Ramos (cell line): ENCODE data around the gene FNTB.
"Not testable (repeated sequence)": the region's sequence is repeated elsewhere in the genome, so short reads cannot be mapped to it uniquely, and the experiment has no call there.

ENCODE experiments used
- in situ Hi-C: fragments of 300-500 bp; cut with MboI; formaldehyde crosslinking; loops from one replicate; pipeline ENCODE4 v1.14.3; 2022; ENCODE audit warnings: low sequenced_read_pairs; ENCODE audit not compliant: unreplicated experiment

The FNTB gene

DNA sequence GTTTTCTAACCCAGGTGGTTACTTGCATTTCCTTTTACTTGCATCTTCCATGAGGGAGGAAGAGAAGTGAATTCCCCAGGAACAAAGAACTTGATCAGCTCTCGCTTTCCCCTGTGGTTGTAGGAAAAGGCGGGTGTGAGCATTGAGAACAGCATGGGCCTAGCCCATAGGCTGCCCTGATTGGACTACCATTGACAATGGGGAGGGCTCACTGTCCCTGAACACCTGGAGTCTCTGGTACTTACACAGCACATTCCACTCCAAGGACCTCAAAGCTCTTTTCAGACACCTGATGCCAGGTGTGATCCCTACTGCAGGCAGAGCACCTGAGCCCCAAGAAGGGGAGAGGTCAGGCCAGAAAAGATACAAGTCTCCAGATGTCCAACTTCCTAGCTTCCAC, 90.6 kb downstream of the FNTB start:
- in situ Hi-C loops = no loop called here

DNA sequence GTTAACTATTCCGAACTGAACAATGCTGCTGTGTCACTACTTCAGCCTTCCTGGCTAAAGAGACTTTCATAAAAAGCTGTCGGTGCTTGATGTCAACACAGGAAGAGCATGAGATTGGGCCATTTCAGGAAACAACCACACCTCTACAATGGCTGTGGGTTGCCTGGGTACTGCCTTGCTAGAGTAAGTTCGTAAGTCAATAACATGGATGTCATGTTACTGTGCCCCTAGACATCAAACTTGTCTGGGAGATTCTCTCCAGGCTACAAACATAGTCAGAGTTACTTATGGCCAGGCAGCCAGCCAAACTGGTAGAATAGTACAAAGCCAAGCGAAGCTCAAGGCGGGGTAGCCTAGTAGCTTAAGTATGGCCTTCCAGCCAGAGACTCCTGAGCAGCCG, 92.5 kb downstream of the FNTB start:
- in situ Hi-C loops = no loop called here

DNA sequence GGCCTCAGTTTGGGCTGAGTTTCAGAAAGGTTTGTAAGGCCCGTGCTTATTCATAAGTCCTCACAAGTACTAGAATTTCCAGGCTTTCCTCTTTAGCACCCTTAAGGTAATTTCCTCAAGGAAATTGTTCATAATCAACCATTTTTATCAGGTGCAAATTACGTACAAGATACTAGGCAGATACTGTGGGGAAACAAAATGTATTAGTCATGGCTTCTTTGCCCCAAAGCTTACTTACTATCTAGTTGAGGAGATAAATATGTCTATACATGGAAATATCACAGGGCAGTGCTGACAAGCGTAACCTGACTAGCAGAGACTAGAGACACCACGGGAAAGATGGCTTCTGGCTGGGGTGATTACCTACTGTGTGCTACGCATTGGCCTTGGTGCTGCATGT, 93.1 kb downstream of the FNTB start:
- in situ Hi-C loops = no loop called here

DNA sequence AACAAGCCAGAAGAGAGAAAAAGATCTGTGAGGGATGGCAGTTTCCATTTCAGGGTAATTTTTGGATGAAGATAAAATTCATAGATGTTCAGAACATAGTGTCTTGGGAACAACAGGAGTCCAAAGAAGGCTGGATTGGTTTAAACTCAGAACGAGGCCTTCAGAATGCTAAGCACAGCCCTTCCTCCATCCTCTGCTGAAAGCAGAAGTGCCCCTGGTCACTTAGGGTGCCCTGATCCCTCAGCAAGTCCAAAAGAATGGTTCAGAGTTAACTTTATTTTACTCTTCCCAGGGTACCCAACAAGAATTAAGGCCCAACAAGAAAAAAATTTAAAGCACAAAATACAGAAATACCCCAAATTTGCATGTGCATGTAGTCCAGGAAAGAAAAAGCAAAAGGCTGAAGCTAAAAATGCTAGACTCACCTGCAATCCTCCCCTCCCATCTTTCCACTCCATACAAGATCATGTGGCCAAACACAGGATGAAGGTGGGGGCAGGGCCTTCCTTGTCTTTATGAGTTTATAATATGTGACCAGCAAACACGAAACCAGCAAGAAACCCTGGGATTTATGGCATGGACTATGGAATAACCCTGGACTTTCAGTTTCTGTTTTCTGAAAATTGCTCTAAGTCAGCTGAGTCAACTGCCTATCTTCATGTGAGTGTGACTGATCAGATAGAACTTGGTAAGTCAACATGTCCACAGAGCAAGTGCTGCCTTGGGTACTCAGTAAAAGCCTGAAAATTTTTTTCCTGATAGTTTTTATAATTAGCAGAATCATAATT, 94.5 kb downstream of the FNTB start:
- in situ Hi-C loops = no loop called here

DNA sequence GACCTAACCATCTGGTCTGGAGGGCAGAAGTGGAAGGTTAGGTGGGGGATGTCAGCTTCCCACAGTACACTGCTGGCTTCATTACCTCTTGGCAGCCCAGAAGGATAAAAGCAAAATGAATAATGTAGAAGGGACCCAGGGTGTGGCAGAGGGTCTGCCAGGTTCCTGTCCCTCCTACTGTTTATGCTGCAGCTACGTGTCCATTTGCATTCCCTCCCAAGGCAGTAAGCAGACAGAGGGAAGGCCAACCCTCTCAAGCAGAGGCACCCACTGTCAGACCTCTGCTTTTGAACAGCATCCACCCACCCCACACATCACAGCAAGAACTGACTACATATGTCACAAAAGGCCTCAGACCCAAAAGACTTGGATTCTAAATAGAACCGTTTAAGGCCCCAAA, 96.2 kb downstream of the FNTB start:
- in situ Hi-C loops = no loop called here

DNA sequence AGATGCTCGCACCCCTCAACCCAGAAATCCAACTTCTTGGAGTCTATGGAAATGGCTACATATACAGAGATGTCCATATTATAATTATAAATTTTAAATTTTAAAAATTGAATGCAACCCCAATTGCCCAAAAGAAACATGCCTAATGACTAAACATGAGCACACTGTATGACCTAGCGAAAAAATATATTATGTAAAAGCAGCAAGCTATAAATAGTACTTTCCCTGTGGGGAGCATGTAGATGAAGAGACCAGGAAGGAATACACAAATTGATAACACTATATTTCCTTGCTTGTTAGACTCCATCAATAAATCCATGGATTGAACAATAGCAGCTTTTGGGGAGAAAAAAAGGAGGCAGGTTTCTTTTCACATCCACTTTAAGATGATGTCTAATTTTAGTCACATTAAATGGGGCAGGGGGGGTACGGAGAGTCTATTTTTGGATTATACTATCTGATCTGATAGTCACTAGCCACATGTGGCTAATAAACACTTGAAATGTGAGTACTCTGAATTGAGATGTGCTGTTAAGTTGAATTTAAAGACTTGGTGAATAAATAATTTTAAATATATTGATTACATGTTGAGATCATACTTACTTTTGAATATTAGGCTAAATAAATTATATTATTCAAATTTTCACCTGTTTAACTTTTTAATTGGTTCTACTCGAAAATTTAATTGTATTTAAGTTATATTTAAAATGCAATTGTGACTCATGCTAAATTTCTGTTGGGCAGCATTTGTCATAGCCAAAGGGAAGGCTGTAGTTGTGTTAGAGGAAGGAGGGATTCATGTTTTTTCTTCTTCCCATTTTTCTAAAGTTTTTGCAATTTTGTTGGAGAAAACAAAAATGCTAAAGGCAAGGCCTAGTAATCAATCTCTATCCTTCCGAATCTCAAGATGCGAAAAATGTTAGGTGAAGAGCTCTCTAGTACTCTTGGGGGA, 98.1 kb downstream of the FNTB start:
- in situ Hi-C loops = no loop called here

DNA sequence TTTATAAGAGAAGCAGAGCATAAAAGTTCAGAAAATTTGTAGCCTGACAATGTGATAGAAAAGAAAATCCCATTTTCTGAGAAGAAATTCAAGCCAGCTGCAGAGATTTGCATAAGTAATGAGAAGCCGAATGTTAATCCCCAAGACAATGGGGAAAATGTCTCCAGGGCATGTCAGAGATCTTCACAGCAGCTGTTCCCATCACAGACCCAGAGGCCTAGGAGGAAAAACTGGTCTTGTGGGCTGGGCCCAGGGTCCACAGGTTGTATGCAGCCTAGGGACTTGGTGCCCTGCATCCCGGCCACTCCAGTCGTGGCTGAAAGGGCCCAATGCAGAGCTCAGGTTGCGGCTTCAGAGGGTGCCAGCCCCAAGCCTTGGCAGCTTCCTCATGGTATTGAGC, 100.0 kb downstream of the FNTB start:
- in situ Hi-C loops = not testable (repeated sequence)

DNA sequence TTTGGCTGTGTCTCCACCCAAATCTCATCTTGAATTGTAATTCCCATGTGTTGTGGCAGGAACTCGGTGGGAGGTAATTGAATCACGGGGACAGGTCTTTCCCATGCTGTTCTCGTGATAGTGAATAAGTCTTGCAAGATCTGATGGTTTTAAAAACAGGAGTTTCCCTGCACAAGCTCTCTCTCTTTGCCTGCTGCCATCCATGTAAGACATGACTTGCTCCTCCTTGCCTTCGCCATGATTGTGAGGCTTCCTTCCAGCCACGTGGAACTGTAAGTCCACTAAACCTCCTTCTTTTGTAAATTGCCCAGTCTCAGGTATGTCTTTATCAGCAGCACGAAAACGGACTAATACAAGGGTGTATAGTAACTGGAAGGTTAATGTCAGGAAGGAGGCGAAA, 101.1 kb downstream of the FNTB start:
- in situ Hi-C loops = not testable (repeated sequence)

DNA sequence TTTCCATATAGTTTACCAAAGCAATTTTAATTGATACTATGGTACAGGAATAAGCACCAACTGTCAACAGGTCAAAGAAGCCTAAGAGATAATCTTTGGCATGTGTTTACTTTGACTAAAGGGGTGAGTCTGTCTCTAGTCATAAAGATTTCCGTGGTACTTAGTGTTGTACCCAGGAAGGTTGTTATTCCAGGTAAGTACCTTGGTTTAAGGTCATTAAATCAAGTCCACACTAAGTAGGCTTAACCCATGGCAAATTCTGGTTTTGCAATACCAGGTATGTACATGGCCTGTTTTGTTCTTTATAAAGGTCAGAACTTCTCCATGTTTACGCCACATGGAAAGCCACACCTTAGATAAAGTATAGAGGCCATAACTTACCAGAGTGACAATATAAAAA, 105.7 kb downstream of the FNTB start:
- in situ Hi-C loops = no loop called here

DNA sequence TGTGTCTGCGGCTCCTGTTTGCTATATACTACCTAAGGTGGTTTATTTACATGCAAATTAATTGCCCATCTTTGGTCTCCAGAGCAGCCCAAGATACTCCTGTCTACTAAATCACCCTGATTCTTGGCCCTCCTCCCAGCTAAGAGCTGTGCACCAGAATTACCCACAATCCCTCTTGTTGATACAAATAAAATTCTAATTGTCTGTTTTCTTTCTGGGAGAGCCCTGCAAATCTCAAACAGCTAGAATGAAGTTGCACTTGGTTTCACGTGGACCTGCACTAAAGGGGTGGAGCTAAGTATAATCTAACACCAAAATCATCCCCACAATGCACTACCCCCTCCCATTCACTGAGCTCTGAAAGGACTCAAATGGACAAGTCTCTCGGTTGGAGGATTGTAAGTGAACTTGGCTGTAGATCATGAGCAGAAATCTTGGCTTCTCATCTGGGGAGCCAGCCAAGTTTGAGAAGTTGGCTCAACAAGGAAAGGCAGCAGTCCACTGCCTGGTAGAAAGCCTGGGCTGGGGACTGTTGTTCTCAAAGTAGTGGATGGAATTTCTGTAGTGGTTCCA, 109.0 kb downstream of the FNTB start:
- in situ Hi-C loops = no loop called here

DNA sequence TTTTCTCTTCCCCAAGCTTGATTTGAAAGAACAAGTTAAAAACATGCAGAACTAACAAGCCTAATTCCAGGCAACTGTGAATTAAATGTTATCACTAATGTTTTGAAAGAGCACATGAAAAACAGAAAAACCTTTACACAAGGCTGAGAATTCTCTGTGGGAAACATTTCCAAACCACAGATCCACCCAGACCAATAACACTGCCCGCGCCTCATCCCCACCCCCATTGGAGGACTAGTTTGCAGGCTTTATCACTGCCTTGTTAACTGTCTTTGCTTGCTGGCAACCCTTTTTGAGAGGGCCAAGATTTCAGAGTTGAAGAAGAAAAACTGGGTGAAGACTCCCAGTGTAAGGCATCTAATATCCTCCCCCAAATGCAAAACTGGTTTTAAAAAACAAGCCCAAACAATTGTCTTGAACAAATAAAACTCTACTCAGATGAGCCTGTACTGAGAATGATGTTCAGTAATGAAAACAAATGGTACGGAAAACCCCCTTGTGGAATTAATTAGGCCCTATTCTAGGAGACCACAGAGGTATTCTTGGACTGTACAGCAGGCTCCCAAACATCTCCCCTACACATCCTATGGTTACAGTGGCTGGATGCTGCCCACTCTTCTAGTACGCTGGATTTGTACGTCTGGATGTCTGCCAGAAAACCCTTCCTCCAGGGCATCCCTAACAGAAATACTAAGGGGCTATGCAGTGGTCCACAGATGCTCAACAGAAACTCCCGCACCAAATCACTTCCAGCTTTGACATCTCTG, 109.8 kb downstream of the FNTB start:
- in situ Hi-C loops = no loop called here

DNA sequence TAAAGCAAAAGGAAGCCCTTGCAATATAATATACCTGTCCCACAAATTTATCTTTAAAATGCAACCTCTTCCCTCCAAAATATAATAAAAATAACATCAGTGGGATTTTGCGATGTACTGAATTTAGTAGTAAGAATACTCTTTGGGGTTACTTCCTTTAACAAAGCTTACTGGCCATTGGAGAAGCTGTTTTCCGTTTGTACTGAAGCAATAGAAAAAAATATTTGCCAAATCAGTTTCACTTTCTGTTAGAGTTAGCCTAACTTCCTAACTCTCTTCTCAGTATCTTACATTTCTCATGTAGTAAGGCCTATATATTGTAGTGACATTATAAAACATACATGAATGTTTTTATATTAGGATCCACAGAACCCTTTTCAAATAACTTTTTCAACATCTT, 111.9 kb downstream of the FNTB start:
- in situ Hi-C loops = no loop called here

DNA sequence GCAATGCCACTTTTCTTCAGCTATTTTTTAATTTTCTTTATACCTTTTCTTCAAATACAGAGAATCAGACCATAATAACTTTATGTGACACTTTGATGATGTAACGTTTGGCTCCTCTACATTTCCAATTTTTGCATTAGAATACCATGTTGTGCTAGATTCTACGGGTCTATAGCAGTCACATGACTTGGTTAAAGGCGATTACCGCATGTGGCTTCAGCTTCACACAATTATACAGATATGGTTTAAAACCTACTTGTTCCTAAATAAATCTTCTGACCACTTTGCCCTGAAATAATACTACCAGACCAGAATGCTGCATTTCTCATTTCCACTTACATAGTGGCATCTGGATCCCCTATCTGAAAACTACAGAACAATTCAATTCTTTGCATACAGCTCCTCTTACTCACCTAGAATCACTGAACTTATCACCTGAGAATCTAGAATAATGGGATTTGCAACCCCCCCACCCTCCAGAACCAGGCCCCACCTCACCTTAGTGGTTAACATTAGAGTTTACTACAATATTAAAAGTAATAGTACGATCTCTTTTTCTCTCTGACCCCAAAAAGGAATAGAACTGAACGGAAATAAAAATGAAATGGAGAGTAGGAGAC, 114.3 kb downstream of the FNTB start:
- in situ Hi-C loops = no loop called here

DNA sequence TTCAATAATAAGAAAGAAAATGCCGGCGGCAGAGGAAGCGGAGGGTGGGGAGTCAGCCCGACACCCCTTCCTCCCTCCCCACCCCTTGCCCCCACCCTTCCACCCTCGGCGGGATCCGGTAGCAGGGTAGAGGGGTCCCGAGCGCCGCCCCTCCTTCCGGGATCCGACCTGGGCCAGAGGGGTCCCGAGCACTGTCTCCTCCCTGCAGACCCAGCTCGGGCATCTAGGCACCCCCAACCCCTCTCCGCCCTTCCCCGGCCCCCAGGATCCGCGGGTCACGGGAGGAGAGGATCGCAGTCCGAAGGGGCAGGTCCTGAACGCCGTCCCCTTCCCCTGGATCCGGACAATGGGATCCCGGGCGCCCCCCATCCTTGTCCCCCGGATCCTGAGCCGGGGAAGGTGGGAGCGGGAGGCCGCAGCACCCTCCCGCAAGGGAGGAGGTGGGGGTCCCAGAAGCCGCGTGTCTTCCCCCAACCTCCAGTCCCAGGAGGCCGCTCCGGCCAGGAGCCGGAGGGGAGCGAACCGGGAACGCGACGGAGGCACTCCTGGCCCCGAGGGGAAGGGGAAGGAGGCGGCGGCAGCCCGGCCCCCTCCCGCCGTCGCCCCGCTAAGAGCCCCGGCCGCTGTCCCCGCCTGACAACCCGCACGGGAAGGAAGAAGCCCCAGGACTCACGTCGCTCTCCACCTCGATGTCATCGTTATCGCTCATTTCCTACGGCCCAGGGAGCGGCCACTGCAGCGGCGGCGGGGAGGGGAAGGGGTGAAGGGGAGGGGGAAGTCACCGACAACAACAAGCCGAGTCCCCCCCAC, 115.1 kb downstream of the FNTB start:
- in situ Hi-C loops = no loop called here

DNA sequence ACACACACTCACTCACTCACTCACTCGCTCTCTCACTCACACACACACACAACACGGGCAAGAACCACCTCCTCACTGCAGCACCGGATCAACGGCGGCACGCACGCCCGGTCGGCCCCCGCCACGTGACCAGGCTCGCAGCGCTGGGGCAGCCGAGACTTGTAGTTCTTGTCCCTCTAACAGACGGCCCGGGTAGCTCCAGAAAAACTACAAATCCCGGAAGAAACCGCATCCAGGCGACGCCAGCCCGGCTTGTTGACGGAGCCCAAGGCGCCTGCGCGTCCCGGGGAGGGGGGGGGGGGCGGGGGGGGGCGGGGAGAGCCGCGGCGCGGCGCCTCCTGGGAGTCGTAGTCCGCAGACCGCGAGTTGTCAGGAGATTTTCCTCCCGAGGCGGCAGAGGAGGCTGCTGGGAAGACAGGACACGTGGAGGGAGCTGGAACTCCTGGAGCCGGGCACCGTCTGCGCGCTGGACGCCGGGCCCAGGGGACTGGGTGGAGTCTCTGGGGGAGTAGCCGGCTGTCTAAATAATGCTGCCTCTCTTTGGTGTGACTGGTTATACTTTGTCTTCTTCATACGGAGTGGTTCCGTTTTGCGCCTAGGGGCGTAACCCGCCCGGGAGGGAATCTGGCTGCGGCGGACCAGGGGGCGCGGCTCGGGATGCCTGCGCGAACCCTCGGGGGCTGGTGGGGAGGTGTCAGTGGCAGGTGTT, 115.9 kb downstream of the FNTB start, which contains the start of gene MAX:
Gene MAX (minus strand): TSS at position 77 of the 709 bp plus-strand sequence. CDS start 178 bp downstream, outside the sequence.
- in situ Hi-C loops = no loop called here

DNA sequence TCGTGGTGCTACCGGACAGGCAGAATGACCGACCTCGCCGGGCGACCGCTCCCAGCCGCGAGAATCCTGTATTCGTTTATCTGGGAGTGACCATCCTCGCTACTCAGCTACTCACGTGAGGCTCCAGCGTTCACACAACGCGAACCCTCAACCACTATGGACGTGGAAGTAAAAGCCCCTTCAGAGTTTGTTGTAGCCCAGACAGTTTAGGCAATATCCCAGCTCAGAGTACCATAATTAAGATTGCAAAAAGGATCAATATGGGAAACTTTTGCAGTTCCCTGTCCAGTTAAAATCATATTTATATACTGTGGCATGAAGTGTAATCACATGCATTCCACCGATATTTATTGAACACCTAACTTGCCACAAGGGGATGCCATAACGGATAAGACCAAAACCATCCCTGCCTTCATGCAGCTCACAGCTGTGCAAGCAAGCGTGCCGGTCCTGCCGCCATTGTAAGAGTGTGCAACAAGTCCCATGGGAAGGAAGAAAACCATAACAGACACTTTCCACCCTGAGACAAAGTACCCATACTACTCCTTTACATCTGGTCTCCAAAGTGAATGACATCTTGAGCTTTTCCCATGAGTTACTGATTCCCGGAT, 116.6 kb downstream of the FNTB start:
- in situ Hi-C loops = no loop called here

DNA sequence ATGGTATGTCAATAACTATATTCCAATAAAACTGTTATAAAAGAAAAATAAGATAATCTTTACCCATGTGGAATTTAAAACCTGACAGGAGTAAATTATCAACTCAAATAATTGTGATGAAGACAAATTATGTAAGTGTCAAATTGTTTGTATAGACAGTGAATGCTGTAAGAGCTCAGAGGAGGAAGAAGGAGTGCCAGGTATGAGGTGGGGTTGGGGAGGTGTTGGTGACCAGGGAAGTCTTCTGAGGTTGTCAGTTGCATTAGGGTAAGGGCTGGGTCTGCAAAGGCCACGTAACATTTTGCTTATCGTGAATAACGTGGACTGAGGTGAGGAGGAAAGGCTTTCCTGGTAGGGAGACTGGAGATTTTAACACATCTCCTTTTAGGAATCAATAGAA, 118.1 kb downstream of the FNTB start:
- in situ Hi-C loops = no loop called here

DNA sequence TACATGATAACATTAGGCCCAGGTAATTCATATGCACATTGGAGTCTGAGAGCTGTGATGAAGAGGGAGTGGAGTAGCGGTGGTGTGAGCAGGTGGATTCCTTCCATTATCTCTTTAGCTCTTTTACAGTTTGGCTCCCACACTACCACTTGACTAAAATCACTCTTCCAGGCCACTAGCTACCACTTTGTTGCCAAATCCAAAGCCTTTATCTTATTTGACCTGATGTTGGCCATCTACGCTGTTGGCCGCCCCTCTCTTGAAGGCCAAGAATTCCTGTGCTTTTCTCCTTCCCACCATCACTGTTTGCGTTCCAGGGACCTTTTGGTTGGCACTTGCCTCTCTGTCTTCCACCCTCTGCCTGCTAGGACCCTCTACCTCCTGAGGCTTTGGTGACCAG, 119.6 kb downstream of the FNTB start:
- in situ Hi-C loops = no loop called here
